GM12891 (cell line): ENCODE results near the gene PRPF6.
A peak's percentile ranks its signal among the peaks of the same experiment; 100 is the strongest.

Experiments
- DNase-seq: peaks from one replicate; pipeline ENCODE4 v3.0.0; 2011; ENCODE audit warnings: low spot score; ENCODE audit not compliant: insufficient read length
- FAIRE-seq: peaks from 2 replicates; lab custom pipeline; 2011; peaks lifted over from hg19 to GRCh38; lab: Jason Lieb, UNC
- PAX5 ChIP-seq: IDR thresholded peaks from 2 replicates; pipeline ENCODE4 v1.6.1; 2011; ENCODE audit warnings: low read length, moderate library complexity, mild to moderate bottlenecking; ENCODE audit not compliant: insufficient read depth, severe bottlenecking
- POLR2A ChIP-seq: IDR thresholded peaks from 2 replicates; pipeline ENCODE4 v1.6.1; 2011; ENCODE audit warnings: low read depth, low read length, control low read depth
- POLR2AphosphoS5 ChIP-seq: IDR thresholded peaks from 2 replicates; pipeline ENCODE4 v1.6.1; 2011; ENCODE audit warnings: low read depth, low read length, control low read depth
- POU2F2 ChIP-seq: IDR thresholded peaks from 2 replicates; pipeline ENCODE4 v1.6.1; 2011; ENCODE audit warnings: low read depth, mild to moderate bottlenecking, control low read depth, low read length, moderate library complexity
- SPI1 ChIP-seq: IDR thresholded peaks from 2 replicates; pipeline ENCODE4 v1.6.1; 2011; ENCODE audit warnings: low read depth, low read length, control low read depth
- TAF1 ChIP-seq: IDR thresholded peaks from 2 replicates; pipeline ENCODE4 v1.6.1; 2011; ENCODE audit warnings: low read depth, low read length, control low read depth

Gene PRPF6

DNA sequence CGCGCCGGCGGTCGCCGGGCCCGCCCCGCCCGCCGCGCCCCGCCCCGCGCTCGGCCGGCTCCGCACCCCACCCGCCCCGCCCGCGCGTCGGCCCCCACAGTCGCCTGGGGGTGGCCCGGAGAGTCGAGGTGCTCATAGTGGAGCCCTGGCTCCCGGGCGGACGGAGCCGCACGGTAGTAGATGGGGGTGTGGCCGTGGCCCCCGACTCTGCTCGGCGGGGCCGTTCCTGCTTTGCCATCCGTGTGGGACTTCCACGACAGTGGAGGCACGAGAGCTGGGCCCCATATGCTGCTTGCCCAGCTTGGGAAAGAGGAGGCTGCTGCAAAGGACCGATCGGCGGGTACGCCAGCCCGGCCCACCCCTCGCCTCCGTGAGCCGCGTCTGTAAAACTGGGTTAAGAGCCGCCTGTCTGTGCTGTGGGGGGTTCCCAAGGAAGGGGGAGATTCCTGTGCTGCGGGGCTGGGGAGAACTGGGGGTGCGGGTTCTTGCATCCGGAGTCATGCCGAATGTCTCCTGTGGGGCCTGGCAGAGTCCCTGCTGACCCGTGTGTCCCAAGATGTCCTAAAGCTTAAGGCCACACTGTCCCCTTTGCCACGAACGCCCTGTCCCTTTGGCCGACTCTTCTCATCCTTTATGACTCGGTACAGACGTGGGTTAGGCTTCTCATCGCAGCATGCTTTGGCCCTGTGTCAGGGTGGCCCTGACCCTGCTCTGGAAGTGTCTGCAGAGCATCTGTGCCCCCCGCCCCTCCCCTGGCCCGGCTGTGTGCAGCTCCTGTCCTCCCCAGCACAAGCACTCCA is 99.3 kb downstream of the PRPF6 start, which contains the start of gene OPRL1:
TSS of gene OPRL1 (plus strand) at position 70 of the 800 bp plus-strand sequence. CDS start 12,639 bp downstream, outside the sequence.
- TF ChIP-seq POLR2AphosphoS5 (no peak), POLR2A (no peak), POU2F2 (no peak), SPI1 (no peak), PAX5 (no peak), TAF1 (no peak)
- DNase-seq (peak; percentile 79), FAIRE-seq (peak; percentile 73)

DNA sequence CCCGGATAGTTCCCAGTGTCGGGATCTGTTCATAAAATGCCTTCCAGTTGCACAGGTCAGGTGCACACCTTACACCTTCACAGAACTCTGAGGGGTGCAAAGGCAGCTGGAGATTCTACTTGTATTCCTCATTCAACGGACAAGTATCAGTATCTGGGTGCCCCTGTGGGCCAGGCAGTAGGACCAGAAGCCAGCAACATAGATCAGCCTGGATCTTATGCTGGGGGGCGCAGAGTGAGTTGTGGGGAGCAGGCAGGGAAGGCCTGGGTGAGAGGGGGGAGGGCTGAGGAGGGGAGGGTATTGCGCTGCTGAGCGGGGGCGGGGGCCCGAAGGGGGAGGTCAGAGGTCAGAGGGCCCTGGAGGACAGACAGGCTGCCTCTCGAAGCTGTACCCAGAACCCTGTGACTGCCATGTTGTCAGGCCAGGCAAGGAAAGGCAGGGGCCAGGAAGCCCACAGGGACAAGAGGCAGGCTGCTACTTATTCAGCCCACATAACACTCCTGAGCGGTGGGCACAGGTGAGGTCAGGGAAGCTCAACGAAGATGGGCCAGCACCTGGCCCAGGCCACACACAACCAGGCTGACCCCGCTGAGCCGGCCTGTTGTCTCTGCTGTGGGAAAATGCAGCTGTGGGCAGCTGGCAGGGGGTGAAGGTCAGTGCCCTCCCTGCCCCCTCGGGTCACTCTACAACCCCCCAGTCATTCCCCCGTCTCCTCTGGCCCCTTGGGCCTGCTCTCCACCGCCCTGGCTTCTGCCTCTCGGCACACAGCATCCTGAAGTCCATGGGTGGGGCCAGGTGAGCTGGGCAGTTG is 100.1 kb downstream of the PRPF6 start:
- no peak for DNase-seq
- TF ChIP-seq TAF1 (no peak), PAX5 (no peak), SPI1 (no peak), POU2F2 (no peak), POLR2A (no peak), POLR2AphosphoS5 (no peak)
- FAIRE-seq: no peak

DNA sequence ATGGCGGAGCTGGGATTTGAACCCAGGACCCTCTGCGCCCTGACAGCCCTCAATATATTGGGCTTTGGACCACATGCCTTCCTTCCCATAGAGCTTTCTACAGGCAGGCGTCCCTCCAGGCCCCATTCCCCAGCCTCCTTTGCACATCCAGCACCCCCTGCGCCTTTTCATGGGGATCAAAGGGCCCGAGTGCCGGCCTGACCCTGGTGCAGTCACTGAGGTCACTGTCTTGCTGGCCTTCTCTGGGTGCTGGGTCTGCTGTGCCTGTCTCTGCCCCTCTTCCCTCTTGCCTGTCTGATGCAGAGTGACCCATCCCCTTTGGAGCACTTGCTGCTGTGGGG is 100.7 kb downstream of the PRPF6 start:
- TF ChIP-seq POU2F2 (no peak), POLR2AphosphoS5 (no peak), POLR2A (no peak), SPI1 (no peak), TAF1 (no peak), PAX5 (no peak)
- FAIRE-seq: no peak

DNA sequence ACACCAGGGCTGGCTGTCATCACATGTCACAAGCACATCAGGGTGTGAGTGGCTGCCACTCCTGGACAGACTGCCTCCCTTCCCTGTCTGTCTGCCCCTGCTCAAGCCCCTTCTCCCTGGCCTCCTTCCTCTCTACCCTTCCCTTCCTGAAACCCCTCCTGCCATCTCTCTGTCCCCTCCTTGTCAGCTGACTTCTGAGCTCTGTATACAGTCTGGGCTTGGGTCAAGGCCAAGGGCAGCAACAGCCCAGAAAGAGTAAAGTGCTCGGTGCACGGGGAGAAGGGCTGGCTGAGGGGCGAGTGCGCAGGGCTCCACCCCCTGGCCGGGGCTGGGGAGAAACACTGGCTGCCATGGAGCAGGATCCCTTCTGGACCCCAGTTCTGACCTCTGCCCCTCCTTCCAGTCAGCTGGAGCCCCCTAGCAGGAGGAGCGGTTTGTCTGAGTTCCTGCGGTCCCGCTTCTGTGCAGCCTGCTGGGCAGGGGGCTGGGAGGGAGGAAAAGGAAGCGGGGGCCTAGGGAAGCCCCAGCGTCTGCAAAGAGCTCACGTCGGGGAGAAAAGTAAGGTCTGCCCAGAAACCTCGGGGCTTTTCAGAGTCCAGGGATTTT is 101.3 kb downstream of the PRPF6 start:
- FAIRE-seq (peak; percentile 66), DNase-seq (no peak)
- TF ChIP-seq POU2F2: no peak
- no peak for TF ChIP-seq PAX5
- no peak for TF ChIP-seq SPI1
- no peak for TF ChIP-seq POLR2A
- TF ChIP-seq TAF1: no peak
- TF ChIP-seq POLR2AphosphoS5: no peak

More for the DNA sequence above, 100.7 kb downstream of the PRPF6 start:
- no peak for DNase-seq
